Fibroblast of skin of right biceps (primary cell): ENCODE results near the gene GULP1.
"Not testable (repeated sequence)": the region's sequence is repeated elsewhere in the genome, so short reads cannot be mapped to it uniquely, and the experiment has no call there.

Source experiments
- DNase-seq: peaks from one replicate; pipeline ENCODE4 v3.0.0-alpha.2; 2013

GULP1 gene

DNA sequence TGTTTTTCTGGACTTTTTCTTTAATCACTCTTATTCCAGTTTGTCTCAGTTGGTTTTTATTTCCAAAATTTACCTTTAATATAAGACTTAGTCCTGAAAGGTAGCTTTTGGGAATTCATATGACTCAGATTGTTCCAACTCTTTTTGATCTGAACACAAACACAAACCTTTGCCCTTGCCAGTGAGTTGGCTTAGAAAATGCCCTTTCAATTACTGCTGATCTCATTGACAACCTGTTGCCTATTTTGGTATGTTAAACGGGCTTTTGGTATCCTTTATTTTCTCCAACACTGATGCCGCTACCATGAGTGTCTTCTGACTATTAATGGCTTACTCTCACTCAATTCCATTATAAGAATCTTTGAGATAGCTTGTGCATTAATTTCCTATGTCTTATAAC lies 143.4 kb downstream of the GULP1 start:
- no peak for DNase-seq

DNA sequence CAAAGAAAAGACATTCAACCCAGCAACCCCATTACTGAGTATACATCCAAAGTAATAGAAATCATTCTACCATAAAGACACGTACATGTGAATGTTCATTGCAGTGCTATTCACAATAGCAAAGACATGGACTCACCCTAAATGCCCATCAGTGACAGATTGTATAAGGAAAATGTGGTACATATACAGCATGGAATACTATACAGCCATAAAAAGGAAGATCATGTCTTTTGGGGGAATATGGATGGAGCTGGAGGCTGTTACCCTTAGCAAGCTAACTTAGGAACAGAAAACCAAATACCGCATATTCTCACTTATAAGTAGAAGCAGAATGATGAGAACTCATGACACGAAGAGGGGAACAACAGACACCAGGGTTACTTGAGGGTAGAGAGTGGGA lies 145.9 kb downstream of the GULP1 start:
- no peak for DNase-seq

DNA sequence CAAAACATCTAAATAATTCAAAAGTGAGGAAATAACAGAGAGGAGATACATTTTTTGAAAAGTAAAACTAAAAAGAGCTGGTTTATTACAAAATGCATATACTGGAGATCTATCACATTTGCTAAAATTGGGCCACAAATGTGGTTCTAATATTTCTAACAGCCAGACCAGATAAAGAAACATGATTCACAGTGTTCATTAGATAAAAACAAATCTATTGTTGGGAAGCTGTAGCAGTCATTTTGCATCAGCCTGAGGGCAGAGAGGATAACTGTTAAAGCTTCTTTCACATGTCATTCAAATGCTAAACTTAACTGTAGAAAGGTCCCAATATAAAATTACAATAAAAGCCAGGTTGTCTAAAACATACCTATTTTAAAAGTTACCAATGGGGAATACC lies 148.3 kb downstream of the GULP1 start:
- no peak for DNase-seq

- no peak for DNase-seq
Measured at GRCh38 chr2:188440849-188441248, 149.2 kb downstream of the GULP1 start.

GRCh38 chr2:188441288-188441947 lies 149.7 kb downstream of the GULP1 start:
- DNase-seq, result no peak

DNA sequence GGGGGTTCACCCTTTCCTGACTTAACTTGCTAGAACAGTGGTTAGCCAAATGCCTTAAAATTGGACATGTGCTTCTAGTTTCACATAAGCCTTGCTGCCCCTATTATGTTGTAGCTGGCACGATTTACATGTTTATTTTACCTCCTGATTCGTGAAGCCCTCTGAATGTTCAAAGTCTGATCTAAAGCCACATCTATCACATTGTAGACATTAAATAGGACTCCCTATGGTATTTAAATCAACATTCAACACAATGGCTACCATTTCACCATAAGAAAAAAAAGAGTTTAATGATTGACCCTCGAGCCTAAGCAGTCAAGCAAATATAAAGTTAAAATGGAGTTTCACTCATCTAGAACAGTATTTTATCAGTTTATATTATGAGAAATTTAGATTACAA lies 151.5 kb downstream of the GULP1 start:
- DNase-seq, result no peak

DNA sequence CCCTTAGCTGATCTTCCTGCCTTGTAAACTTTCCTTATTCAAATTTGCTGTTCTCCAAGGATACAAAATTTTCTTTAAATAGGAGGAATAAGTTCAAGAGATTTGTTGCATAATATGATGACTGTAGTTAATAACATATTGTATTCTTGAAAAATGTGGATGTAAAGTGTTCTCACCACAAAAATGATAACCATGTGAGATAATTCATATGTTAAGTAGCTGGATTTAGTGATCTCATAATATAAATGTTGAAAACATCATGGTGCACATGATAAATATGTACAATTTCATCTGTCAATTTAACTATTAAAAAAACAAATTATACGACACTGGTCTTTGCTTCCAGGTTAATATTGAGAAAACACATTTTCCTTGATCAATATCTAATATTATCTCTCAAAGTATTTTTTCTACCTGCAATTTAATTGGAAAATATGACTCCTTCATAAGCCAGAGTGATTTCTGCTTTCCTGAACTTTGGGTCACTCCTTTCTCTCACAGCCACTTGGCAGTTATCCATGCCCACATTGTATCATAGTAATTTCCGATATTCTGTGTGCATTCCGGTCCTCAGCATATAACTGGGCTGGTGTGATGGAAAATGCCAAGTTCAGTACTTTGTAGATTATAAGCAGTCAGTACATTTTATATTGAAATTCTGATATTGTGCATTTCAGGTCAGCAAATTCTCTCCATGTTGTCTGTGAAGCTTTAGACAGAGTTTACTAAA lies 152.6 kb downstream of the GULP1 start:
- peak; percentile 32 for DNase-seq

DNA sequence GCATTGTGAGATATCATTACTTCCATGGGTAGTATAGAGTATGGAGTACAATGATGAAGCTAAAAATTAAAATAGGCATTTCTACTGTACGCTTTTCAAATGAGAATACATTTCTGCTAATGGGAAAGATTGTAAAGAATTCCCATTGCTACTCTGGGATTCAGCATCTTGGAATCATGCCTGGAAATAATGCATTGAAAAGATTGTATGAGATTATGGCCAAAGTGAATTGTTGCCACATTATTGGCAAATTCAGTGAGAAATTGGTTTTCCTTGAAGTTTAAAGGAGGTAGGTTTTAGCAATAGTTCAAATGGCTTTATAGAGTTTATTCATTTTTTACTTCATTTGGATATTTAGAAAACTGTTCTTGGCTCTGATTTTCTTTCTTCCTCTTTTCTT lies 157.9 kb downstream of the GULP1 start:
- peak; percentile 58 for DNase-seq

GRCh38 chr2:188449971-188450370 lies 158.3 kb downstream of the GULP1 start:
- no peak for DNase-seq

GRCh38 chr2:188450732-188451483 lies 159.2 kb downstream of the GULP1 start:
- DNase-seq, result peak; percentile 68

DNA sequence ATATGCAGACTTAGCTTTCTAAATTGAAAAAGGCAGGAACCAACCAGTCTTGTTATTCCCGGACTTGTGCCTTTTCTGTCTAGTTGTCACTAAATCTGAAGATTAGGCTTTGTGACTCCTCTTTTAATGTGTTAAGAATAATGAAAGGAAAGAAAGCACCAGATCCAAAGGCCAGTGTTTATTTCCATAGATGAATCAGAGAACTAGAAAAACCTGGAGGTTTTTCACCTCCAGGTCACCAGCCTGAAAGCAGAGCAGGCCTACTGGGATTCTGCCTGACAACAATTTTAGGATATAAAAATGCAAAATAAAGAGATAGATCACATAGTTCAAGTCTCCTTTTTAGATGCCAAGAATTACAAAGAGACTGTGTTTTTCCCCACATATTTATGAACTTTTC lies 160.4 kb downstream of the GULP1 start:
- no peak for DNase-seq

GRCh38 chr2:188456114-188456909 lies 164.6 kb downstream of the GULP1 start:
- no peak for DNase-seq

DNA sequence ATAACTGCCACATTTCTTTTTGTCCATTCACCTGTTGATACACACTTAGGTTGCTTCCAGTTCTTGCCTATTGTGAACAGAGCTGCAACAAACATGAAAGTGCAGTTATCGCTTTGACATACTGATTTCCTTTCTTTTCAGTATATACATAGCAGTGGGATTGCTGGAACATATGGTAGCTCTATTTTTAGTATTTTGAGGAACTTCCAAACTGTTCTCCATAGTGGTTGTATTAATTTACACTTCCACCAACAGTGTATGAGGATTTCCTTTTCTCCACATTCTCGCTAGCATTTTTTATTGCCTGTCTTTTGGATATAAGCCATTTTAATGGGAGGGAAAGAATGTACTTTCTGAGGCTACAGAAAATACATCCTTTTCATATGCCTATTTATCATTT lies 167.4 kb downstream of the GULP1 start:
- DNase-seq, result peak; percentile 13

GRCh38 chr2:188466078-188466477 lies 174.4 kb downstream of the GULP1 start:
- not testable (repeated sequence) for DNase-seq

DNA sequence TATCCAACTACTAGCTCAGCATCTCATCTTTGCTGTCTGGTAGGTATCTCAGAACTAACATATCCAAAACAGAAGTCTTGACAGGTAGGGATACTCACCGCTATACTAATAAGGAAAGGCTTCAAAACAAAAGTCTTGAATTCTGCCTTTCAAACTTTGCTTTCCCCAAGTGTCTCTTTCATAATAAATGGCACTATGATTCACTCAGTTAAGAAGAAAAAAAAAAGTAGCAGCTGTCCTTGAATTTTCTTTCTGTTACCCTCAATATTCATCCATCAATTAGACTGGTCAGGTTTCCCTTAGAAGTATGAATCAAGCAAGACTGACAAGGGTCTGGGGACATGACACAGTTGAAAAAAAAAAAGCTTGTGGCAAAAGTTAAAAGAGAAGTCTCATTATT lies 175.1 kb downstream of the GULP1 start:
- no peak for DNase-seq

DNA sequence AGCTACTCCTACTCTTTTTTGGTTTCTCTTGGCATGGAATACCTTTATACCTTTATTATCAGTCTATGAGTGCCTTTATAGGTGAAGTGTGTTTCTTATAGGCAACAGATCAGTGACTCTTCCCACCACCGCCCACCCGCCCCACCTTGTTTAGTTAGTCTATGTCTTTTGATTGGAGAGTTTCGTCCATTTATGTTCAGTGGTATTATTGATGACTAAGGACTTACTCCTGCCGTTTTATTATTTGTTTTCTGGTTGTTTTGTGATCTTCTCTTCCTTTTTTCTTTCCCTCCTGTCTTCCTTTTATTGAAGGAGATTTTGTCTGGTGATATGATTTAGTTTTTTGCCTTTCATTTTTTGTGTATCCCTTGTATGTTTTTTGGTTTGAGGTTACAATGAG lies 179.5 kb downstream of the GULP1 start:
- no peak for DNase-seq

DNA sequence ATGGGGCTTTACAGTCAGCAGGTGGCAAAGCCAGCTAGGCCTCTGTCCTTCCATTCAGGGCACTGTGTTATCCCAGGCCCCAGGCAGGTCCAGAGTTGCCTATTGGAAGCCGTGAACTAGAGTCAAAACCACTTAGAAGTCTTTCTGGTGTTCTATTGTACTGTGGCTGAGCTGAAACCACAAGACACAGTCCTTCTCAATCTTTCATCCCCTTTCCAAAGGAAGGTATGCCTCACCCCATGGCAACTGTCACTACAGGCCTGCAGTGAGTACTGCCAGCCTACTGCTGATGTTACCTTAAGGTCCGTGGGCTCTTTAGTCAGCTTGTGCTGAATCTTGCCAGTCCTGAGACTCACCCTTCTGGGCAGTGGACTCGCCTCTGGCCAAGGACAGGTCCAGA lies 181.6 kb downstream of the GULP1 start:
- DNase-seq, result no peak

DNA sequence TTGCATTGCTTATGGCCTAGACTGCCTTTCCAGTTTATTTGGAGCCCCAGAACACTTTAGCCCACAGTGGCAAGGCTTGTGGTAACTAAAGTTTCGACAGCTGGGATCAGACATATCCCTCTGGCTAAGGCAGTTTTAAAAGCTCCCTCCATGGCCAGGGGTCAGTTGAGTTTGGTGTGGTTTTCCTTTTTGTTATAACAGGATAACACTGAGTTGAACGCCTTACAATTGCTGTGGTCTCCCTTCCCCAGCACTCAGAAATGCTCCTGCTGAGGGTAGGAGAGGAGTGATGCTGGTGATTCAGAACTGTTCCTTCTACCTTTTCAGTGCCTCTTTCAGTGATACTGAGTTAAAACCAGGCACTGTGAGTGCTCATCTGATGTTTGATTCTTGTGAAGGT lies 182.6 kb downstream of the GULP1 start:
- DNase-seq, result no peak

DNA sequence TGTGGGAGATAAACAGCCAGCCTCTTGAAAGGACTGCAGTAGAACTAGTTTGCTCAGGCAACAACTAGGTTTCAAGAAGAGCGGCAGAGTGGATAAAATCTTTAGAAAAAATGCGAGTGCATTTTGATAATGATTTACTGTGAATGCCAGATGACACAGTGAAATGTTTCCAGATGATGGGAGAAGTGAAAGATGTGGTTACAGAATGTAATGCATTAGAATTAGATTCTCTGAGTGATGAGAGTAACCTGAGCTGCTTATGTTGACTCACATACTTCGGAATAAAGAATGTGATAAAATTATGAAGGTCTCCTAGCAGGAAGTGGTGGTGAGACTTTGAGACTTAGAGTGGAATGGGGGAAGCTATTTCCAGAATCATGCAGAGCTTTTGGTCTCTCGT lies 184.3 kb downstream of the GULP1 start:
- DNase-seq, result peak; percentile 90

GRCh38 chr2:188477564-188478103 lies 186.0 kb downstream of the GULP1 start:
- no peak for DNase-seq

GRCh38 chr2:188478724-188479123 lies 187.1 kb downstream of the GULP1 start:
- no peak for DNase-seq

- no peak for DNase-seq
Measured at GRCh38 chr2:188481474-188481873, 189.8 kb downstream of the GULP1 start.

DNA sequence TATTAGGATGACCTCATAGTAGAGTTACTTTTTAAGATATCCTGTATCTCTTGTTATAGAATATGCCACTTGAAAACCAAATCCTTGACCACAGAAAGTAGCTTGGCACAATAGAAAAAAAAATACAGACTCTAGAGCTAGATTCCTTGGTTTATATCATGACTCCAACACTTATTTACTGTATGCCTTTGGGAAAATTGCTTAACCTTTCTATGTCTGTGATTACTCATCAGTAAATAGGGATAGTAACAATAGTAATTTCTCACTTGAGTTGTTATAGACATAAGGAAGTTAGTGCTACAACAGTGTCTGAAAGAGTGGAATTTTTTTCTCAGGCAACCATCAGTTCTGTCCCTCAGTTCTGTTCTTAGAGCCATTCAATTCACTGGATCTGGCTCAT lies 193.8 kb downstream of the GULP1 start:
- DNase-seq, result no peak
